ENCODE data around the gene GSTA5.
"Not testable (repeated sequence)": the region's sequence is repeated elsewhere in the genome, so short reads cannot be mapped to it uniquely, and the experiment has no call there.

Gene GSTA5

GRCh38 chr6:52786249-52786956 lies 54.2 kb downstream of the GSTA5 start:
- DNase-seq = no peak

- DNase-seq = not testable (repeated sequence)
These were observed 57.8 kb downstream of the GSTA5 start for GRCh38 chr6:52782696-52783274.

GRCh38 chr6:52782209-52782608 lies 58.4 kb downstream of the GSTA5 start:
- DNase-seq = not testable (repeated sequence)

Data from suppressor macrophage treated with lipopolysaccharide for 4 hours (primary cell).